ENCODE data around the gene NOD1.

Gene NOD1

DNA sequence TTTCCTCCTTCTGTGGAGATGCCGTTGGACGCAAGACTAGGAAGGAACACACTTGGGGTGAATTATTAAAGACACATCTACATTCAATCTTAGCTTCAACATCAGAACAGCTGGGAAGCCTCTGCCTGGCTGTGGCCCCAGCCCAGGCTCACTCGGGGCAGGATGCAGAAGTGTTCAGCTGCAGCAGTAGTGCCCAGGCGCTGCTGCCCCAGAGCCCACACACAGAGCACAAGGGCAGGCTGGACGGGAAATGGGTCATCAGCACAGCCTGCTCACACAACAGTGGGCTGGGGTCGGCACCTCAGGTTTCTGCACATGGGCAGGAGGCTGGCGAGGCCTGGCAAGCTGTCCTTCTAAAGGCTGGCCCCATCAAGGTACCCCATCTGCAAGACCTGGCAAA lies 42.5 kb downstream of the NOD1 start:
- H3K4me1 ChIP-seq (ENCODE audit: insufficient read depth, low read length) = peaks cover 27% of the 10 kb centered on the region
- no peak overlapping the region for H3K4me3 ChIP-seq (ENCODE audit: low read depth in 1 of 2, low read length in 2 of 2)
- H3K27ac ChIP-seq (ENCODE audit: low read depth, low read length) = no peak overlapping the region
- H3K36me3 ChIP-seq (ENCODE audit: insufficient read depth, low read length) = peaks cover 4% of the 10 kb centered on the region
- H3K9me3 ChIP-seq (ENCODE audit: low read length) = no peaks in the 10 kb centered on the region
- no peak overlapping the region for H3K9ac ChIP-seq (ENCODE audit: low read length)
- no peaks in the 10 kb centered on the region for H3K27me3 ChIP-seq (ENCODE audit: control insufficient read depth in 1 of 2, insufficient read depth in 2 of 2, low read length in 2 of 2)

DNA sequence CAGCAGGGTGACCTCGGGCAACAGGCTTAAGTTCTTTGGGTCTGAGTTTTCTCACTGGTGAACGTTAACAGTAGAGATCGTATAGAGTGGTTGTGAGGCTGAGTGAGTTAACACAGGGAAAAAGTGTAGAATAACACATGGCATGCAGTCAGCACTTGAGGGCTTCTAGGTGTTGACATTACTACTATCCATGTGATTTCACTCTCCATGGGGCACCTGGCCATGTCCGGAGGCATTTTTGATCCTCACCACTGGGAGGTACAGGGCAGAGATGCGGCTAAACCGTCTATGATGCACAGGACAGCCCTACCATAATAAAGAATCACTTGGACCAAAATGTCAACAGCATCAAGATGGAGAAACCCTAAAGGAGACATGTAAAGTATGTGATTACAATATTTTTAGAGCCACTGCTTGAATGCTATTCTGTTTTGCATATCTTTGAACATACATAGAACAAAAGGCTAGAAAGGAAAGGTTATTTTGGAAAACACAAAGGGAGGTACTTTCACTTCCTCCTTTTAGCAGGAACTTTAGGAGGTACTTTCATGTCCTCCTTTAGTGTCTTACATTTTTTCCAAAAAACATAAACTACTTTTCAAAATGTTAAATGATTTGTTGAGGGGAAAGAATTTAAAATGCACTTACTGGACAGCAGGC lies 44.3 kb downstream of the NOD1 start:
- Histone ChIP-seq H3K36me3 (ENCODE audit: insufficient read depth, low read length) (peaks cover 4% of the 10 kb centered on the region), H3K9me3 (ENCODE audit: low read length) (no peaks in the 10 kb centered on the region), H3K27me3 (ENCODE audit: control insufficient read depth in 1 of 2, insufficient read depth in 2 of 2, low read length in 2 of 2) (no peaks in the 10 kb centered on the region), H3K27ac (ENCODE audit: low read depth, low read length) (no peak overlapping the region), H3K4me3 (ENCODE audit: low read depth in 1 of 2, low read length in 2 of 2) (no peak overlapping the region), H3K9ac (ENCODE audit: low read length) (no peak overlapping the region), H3K4me1 (ENCODE audit: insufficient read depth, low read length) (peaks cover 38% of the 10 kb centered on the region)

DNA sequence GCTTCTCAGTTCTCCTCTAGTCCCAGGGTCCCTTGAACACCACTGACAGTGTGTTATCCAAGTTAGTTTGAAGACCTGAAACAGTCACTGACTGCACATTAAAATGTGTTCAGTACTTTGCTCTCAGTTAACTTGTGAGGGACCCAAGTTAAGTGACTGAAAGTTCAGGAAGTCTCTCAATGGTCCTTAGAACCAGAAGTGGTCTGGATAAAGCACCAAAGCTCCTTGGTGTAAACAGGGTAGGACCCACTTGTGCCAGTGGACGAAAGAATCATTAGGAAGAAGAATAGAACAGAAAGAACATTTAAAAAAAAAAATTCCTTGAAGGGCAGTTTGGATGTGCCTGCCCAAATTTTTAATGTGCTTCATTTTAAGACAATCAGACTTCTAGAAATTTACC lies 45.1 kb downstream of the NOD1 start:
- Histone ChIP-seq H3K9me3 (ENCODE audit: low read length) (no peaks in the 10 kb centered on the region), H3K27ac (ENCODE audit: low read depth, low read length) (no peak overlapping the region), H3K27me3 (ENCODE audit: control insufficient read depth in 1 of 2, insufficient read depth in 2 of 2, low read length in 2 of 2) (no peaks in the 10 kb centered on the region), H3K4me3 (ENCODE audit: low read depth in 1 of 2, low read length in 2 of 2) (no peak overlapping the region), H3K9ac (ENCODE audit: low read length) (no peak overlapping the region), H3K4me1 (ENCODE audit: insufficient read depth, low read length) (peaks cover 38% of the 10 kb centered on the region), H3K36me3 (ENCODE audit: insufficient read depth, low read length) (peaks cover 4% of the 10 kb centered on the region)

DNA sequence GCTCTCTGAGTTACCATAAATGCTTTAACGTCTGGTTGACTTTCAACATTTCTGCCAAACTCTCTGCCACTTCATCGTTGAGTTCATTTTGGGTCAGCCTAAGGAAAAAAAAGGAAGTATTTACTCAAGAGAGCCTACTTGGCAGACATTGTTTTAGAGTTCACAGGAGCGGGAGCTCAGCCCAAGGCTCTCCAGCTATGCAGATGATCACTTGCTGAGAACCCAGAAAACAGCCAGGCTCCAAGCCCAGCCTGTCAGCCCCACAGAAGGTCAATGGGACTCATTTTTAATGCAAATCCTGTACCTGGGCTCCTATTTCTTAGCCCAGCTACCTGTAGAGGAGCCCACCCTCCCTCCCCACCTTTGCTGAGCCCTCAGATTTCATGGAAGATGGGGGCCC lies 45.5 kb downstream of the NOD1 start:
- H3K27ac ChIP-seq (ENCODE audit: low read depth, low read length) = no peak overlapping the region
- H3K36me3 ChIP-seq (ENCODE audit: insufficient read depth, low read length) = peaks cover 4% of the 10 kb centered on the region
- no peak overlapping the region for H3K4me3 ChIP-seq (ENCODE audit: low read depth in 1 of 2, low read length in 2 of 2)
- no peaks in the 10 kb centered on the region for H3K27me3 ChIP-seq (ENCODE audit: control insufficient read depth in 1 of 2, insufficient read depth in 2 of 2, low read length in 2 of 2)
- peaks cover 38% of the 10 kb centered on the region for H3K4me1 ChIP-seq (ENCODE audit: insufficient read depth, low read length)
- no peaks in the 10 kb centered on the region for H3K9me3 ChIP-seq (ENCODE audit: low read length)
- no peak overlapping the region for H3K9ac ChIP-seq (ENCODE audit: low read length)

DNA sequence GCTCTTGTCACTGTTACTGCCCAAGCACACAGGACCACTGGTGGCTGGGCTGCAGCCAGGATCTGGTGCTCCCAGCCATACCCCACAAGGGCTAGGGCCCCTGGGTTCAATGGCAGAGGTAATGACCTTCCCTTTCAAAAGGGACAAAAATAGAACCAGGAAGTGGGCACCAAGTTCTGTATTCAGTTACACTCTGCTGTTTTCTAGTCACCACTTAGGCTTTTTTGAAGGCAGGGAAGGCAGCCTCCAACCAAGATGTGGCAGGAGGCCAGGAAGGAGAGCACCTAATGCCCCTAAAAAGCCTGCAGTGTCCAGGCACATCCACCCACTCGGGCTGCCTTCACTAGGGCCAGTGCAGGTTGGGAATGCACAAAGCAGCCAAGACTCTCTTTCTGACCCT lies 47.8 kb downstream of the NOD1 start:
- Histone ChIP-seq H3K27me3 (ENCODE audit: control insufficient read depth in 1 of 2, insufficient read depth in 2 of 2, low read length in 2 of 2) (no peaks in the 10 kb centered on the region), H3K36me3 (ENCODE audit: insufficient read depth, low read length) (peaks cover 4% of the 10 kb centered on the region), H3K4me1 (ENCODE audit: insufficient read depth, low read length) (peaks cover 38% of the 10 kb centered on the region), H3K27ac (ENCODE audit: low read depth, low read length) (no peak overlapping the region), H3K9me3 (ENCODE audit: low read length) (no peaks in the 10 kb centered on the region), H3K9ac (ENCODE audit: low read length) (no peak overlapping the region), H3K4me3 (ENCODE audit: low read depth in 1 of 2, low read length in 2 of 2) (no peak overlapping the region)

DNA sequence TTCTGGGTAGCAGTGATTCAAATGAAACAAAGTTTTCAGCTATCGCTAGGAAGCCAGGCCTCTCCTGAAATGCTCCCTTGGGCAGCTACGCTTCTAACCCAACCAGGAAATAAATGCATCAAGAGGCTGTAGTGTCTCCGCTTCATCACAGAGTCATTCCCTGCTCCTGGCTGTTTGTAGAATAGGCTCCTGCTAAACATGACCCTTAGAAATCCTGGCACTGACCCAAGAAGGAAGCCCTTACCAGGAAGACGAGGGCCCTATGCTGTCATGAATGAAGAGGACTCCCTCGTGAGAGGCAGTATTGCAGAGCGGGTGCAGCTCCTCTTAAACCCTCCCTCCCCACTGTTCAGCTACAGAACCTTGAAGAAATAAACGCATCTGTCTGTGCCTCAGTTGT lies 48.3 kb downstream of the NOD1 start:
- H3K4me1 ChIP-seq (ENCODE audit: insufficient read depth, low read length) = peaks cover 38% of the 10 kb centered on the region
- H3K27ac ChIP-seq (ENCODE audit: low read depth, low read length) = no peak overlapping the region
- peaks cover 4% of the 10 kb centered on the region for H3K36me3 ChIP-seq (ENCODE audit: insufficient read depth, low read length)
- H3K9ac ChIP-seq (ENCODE audit: low read length) = no peak overlapping the region
- no peak overlapping the region for H3K4me3 ChIP-seq (ENCODE audit: low read depth in 1 of 2, low read length in 2 of 2)
- no peaks in the 10 kb centered on the region for H3K27me3 ChIP-seq (ENCODE audit: control insufficient read depth in 1 of 2, insufficient read depth in 2 of 2, low read length in 2 of 2)
- no peaks in the 10 kb centered on the region for H3K9me3 ChIP-seq (ENCODE audit: low read length)

DNA sequence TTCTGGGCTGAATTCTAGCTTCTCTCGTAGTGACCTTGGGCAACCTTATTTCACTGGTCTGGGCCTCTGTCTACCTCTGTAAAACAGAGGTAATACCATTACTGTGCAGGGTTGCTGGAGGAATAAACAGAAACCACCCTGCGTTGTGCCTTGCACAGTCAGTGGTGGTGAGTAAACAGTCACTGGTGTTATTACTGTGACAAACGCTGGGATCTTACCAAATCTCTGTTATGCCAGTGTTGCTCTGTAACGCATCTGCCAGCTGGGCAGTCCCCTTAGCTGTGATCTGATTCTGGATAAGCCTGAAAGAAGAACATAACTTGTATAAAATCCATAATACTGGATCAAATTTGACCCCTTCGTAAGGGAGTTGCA lies 49.4 kb downstream of the NOD1 start:
- no peaks in the 10 kb centered on the region for H3K27me3 ChIP-seq (ENCODE audit: control insufficient read depth in 1 of 2, insufficient read depth in 2 of 2, low read length in 2 of 2)
- no peak overlapping the region for H3K9ac ChIP-seq (ENCODE audit: low read length)
- no peak overlapping the region for H3K4me3 ChIP-seq (ENCODE audit: low read depth in 1 of 2, low read length in 2 of 2)
- H3K36me3 ChIP-seq (ENCODE audit: insufficient read depth, low read length) = no peaks in the 10 kb centered on the region
- H3K9me3 ChIP-seq (ENCODE audit: low read length) = no peaks in the 10 kb centered on the region
- H3K27ac ChIP-seq (ENCODE audit: low read depth, low read length) = no peak overlapping the region
- H3K4me1 ChIP-seq (ENCODE audit: insufficient read depth, low read length) = peaks cover 37% of the 10 kb centered on the region

DNA sequence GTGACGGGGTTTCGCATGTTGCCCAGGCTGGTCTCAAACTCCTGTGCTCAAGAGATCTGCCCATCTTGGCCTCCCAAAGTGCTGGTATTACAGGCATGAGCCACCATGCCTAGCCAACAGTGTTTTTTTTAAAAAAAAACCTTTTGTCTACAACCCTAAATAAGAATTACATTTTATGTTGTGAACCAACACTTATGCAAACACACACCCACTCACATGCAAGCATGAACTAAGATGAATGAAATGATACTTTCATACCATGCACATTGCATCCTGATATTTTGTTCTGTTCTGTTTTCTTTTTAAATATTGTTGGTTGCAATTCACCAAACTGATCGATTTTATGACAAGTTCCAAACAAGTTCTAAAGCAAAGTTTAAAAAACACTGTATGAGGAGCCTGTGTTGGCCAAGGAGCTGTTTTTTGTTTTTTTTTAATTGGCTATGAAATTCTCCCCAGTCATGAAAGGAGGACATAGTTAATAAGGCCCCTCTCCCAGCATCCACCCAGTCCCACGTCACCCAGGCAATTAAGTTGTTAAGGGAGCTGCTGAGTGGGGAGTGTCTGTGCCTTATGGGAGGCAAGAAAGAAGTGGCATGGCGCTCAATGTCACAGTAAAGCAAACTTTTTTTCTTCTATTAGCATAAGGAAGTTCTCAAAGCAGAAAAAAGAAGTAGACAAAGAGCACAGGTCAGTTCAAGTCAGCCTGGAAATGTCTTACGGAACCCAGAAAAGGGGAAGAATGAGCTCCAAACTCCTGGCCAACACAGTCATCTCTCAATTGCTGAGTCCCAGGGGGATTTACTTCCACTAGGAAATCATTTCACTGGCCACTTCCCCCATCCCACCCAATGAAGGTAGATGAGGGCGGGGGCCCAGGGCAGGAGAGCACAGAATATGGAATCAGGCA lies 50.1 kb downstream of the NOD1 start:
- H3K9ac ChIP-seq (ENCODE audit: low read length) = no peak overlapping the region
- H3K4me1 ChIP-seq (ENCODE audit: insufficient read depth, low read length) = peaks cover 30% of the 10 kb centered on the region
- no peak overlapping the region for H3K4me3 ChIP-seq (ENCODE audit: low read depth in 1 of 2, low read length in 2 of 2)
- H3K9me3 ChIP-seq (ENCODE audit: low read length) = no peaks in the 10 kb centered on the region
- no peaks in the 10 kb centered on the region for H3K27me3 ChIP-seq (ENCODE audit: control insufficient read depth in 1 of 2, insufficient read depth in 2 of 2, low read length in 2 of 2)
- H3K36me3 ChIP-seq (ENCODE audit: insufficient read depth, low read length) = no peaks in the 10 kb centered on the region
- H3K27ac ChIP-seq (ENCODE audit: low read depth, low read length) = no peak overlapping the region

DNA sequence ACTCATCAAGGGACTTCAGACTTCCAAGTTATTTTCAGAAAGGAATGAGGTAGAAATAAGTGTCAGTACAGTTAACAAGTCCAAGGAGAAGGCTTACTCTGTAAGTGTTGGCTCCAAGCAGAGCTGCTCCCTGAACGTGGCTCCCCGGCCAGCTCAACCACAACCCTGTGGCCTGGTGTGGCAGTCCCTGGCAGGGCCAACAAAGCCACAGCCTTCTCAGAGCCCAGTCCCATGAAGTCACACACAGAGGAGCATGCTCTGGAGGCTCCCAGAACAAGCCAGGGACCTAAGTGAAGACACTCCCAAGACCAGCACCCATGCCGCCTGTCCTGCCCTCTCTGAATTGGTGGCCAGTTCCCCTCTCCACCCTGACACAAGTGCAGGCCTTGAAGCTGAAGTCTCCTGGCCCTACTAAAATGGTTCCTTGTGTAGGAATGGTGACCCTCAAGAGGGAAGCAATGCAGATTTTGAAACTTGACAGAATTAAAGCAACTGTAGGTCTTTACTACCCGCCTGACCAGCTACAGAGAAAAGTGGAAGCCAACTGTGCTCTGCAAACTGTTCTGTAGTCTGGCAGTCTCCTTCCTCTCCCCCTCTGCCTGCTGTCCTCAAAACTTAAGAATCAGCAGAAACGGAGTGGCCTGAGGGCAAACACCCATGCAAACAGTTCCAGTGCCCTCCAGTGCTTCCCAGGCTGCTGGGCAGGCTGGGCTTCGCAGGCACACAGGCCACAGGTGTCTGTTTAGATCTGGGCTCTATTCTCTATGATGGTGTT lies 51.1 kb downstream of the NOD1 start:
- Histone ChIP-seq H3K4me1 (ENCODE audit: insufficient read depth, low read length) (peaks cover 21% of the 10 kb centered on the region), H3K27me3 (ENCODE audit: control insufficient read depth in 1 of 2, insufficient read depth in 2 of 2, low read length in 2 of 2) (no peaks in the 10 kb centered on the region), H3K9me3 (ENCODE audit: low read length) (no peaks in the 10 kb centered on the region), H3K27ac (ENCODE audit: low read depth, low read length) (no peak overlapping the region), H3K4me3 (ENCODE audit: low read depth in 1 of 2, low read length in 2 of 2) (no peak overlapping the region), H3K9ac (ENCODE audit: low read length) (no peak overlapping the region), H3K36me3 (ENCODE audit: insufficient read depth, low read length) (no peaks in the 10 kb centered on the region)

DNA sequence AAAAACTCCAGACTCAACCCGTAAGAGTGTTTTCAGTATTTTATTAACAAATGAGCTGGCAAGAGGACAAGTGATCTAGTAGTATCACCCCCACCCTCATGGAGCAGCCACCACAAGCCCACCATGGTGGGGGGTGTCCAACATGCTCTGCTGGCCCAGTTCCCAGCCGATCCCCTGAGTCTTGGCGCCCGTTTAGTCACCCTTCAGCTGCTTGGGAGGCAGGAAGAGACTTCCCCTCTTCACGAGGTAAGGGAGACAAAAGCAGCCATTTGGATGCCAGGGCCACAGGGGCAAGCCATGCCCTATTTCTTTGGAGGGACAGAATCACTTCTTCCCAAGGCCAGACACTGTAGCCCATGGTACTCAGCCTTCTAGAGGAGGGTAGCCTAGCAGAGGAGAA lies 54.1 kb downstream of the NOD1 start:
- H3K36me3 ChIP-seq (ENCODE audit: insufficient read depth, low read length) = no peaks in the 10 kb centered on the region

DNA sequence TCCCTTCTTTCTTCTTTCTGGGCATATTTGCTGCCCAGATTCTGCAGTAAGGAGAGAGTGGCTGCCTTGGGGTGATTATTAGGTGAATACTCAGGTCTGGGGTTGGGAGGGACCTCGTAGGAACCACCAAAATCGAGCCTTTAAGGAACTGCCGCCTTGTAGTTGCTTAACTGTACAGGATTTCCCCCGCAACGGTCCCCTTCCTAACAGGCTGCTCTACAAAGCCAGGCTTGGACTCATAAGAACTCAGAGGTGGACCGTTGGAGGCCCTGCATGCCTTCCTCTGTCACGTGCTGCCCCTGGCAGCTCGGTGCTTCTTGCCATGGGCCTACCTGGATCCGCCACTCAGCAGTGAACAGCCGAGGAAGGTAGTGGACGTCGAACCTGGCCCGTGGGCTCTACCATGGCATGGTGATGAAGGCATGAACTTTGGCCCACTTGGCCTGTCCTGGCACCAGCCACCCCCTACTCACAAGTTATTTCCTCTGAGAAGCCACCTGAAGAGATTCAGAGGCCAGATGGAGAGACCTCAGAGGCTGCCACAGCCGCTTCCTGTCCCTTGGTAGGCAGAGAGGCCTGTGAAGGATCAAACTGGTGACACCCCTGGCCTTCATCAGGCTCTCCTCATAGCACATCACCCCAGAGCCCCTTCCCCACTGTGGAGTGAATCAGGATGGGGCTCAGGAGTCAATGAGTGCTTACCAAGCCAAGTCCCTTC lies 54.6 kb downstream of the NOD1 start:
- no peaks in the 10 kb centered on the region for H3K9me3 ChIP-seq (ENCODE audit: low read length)

More for the DNA sequence above, 54.1 kb downstream of the NOD1 start:
- H3K9me3 ChIP-seq (ENCODE audit: low read length) = no peaks in the 10 kb centered on the region
- H3K9ac ChIP-seq (ENCODE audit: low read length) = no peak overlapping the region
- no peak overlapping the region for H3K27ac ChIP-seq (ENCODE audit: low read depth, low read length)
- H3K4me1 ChIP-seq (ENCODE audit: insufficient read depth, low read length) = no peaks in the 10 kb centered on the region
- no peak overlapping the region for H3K4me3 ChIP-seq (ENCODE audit: low read depth in 1 of 2, low read length in 2 of 2)
- no peaks in the 10 kb centered on the region for H3K27me3 ChIP-seq (ENCODE audit: control insufficient read depth in 1 of 2, insufficient read depth in 2 of 2, low read length in 2 of 2)

More for the DNA sequence above, 54.6 kb downstream of the NOD1 start:
- no peak overlapping the region for H3K4me3 ChIP-seq (ENCODE audit: low read depth in 1 of 2, low read length in 2 of 2)
- no peaks in the 10 kb centered on the region for H3K27me3 ChIP-seq (ENCODE audit: control insufficient read depth in 1 of 2, insufficient read depth in 2 of 2, low read length in 2 of 2)
- no peaks in the 10 kb centered on the region for H3K36me3 ChIP-seq (ENCODE audit: insufficient read depth, low read length)
- no peaks in the 10 kb centered on the region for H3K4me1 ChIP-seq (ENCODE audit: insufficient read depth, low read length)
- no peak overlapping the region for H3K9ac ChIP-seq (ENCODE audit: low read length)
- H3K27ac ChIP-seq (ENCODE audit: low read depth, low read length) = no peak overlapping the region

Measured in muscle layer of colon (tissue), 2 donors.